Pancreas (tissue), 10 donors: ENCODE results near the gene ALK. TPM values are rescaled to one million over a fixed set of nuclear protein-coding genes. Genes with fewer than 3 reads are reported as not detected.

Source experiments
- ATAC-seq, 4 donors: fragments of 200-7000 bp; cut with Tn5 transposase; one replicate each; pipeline versions ENCODE4 v1.8.0 to v1.9.1; 2020; ENCODE audit warnings: mild to moderate bottlenecking in 4 of 4, moderate library complexity in 4 of 4
- DNase-seq, 6 donors: peaks; one replicate each; pipeline ENCODE4 v3.0.0-alpha.2; 2020
- FAIRE-seq: peaks from 2 replicates; lab custom pipeline; 2012; peaks lifted over from hg19 to GRCh38; lab: Jason Lieb, UNC
- H3K27ac ChIP-seq, 4 donors: fragments of 200-600 bp; sonication (generic); 1 replicate in 3 of 4; 2 replicates in 1 of 4; pipeline versions ENCODE4 v1.5.0 to v1.8.0; 2020
- H3K27me3 ChIP-seq, 4 donors: fragments of 200-600 bp; one replicate each; pipeline ENCODE4 v1.8.0; 2021
- H3K36me3 ChIP-seq, 3 donors: fragments of 200-600 bp; sonication (generic) in 1 of 3; one replicate each; pipeline versions ENCODE4 v1.5.0 to v1.8.0; 2020 to 2021
- H3K4me1 ChIP-seq, 3 donors: fragments of 200-600 bp; one replicate each; pipeline ENCODE4 v1.8.0; 2021
- H3K4me3 ChIP-seq, 4 donors: fragments of 200-600 bp; sonication (generic) in 2 of 4; one replicate each; pipeline versions ENCODE4 v1.5.0 to v1.8.0; 2020 to 2021
- H3K9me3 ChIP-seq, 4 donors: fragments of 200-600 bp; one replicate each; pipeline ENCODE4 v1.8.0; 2021
- CTCF ChIP-seq, 4 donors: fragments of 200-600 bp; sonication (generic) in 3 of 4; IDR thresholded peaks; one replicate each; pipeline versions ENCODE4 v1.5.0 to v1.8.0; 2021; ENCODE audit warnings: antibody characterized with exemption in 4 of 4
- WGBS, 2 donors: extraction: QIAGEN DNeasy Blood & Tissue Kit; methylation state at CpG; one replicate each; pipeline ENCODE4 v1.1.7; 2013; 5-methylcytosine and 5-hydroxymethylcytosine counted together
- intact Hi-C, 3 donors: fragments of 100-400 bp; cut with DNase I; formaldehyde crosslinking; loops; one replicate each; pipeline versions ENCODE4 v1.11.1 to v1.14.2; 2022
- polyA plus RNA-seq, 2 donors: library from polyadenylated mRNA; stranded (reverse); fragments of 200-250 nt; gene quantifications; one replicate each; pipeline ENCODE4 v1.2.3, GENCODE V29; 2013
- total RNA-seq, 6 donors: library from RNA; stranded (reverse); fragmentation: NEBNext Ultra II Directional in 4 of 6; extraction: Animal tissue kit (Norgen Biotek cat#: 25700) in 4 of 6; gene quantifications; one replicate each; pipeline versions ENCODE4 v1.2.1 to v1.2.4, GENCODE V29; 2021 to 2023
- donor health status: healthy with polysubstance abuse.
- donor health status: DM: no; HTN: no; CAD: no; lungs with moderate emphysema.
- donor health status: DM: no; HTN: no; CAD: no.
- donor health status: control.
- donor health status: control.
- donor health status: Bipolar disorder and iron deficiency.
- donor health status: DM: yes; HTN: yes; CAD: no.
- donor health status: DM: no; HTN: no; CAD: no.
- donor health status: DM: no; HTN: no; CAD: no.
- donor health status: DM: yes; HTN: yes; CAD: no.

Gene ALK
- total and polyA plus RNA-seq, 8 donors = 0.05 to 0.17 (median 0.09) TPM; not detected in 2

- H3K36me3 ChIP-seq = no peaks in the 10 kb centered on the region
- WGBS, 2 donors = 65 to 67% methylated on average over 4 of the region's 4 CpGs
- no peak overlapping the region for H3K4me3 ChIP-seq
- H3K27me3 ChIP-seq = no peaks in the 10 kb centered on the region
- H3K4me1 ChIP-seq = no peaks in the 10 kb centered on the region
- H3K9me3 ChIP-seq = no peaks in the 10 kb centered on the region
- FAIRE-seq = no peak
- no peak for ATAC-seq
- DNase-seq = no peak
- intact Hi-C loops = no loop called here
- no peak overlapping the region for H3K27ac ChIP-seq
- TF ChIP-seq CTCF (IDR thresholded peaks at IDR 0.05) = no peak
These were observed 124.9 kb downstream of the ALK start for GRCh38 chr2:29796446-29796845.

- ATAC-seq (no peak), DNase-seq (no peak), FAIRE-seq (no peak)
- Histone ChIP-seq H3K36me3 (no peaks in the 10 kb centered on the region), H3K27ac (no peak overlapping the region), H3K9me3 (no peaks in the 10 kb centered on the region), H3K4me3 (no peak overlapping the region), H3K27me3 (no peaks in the 10 kb centered on the region), H3K4me1 (no peaks in the 10 kb centered on the region)
- intact Hi-C loops = no loop called here
- 96 to 99% methylated on average over 5 of the region's 5 CpGs for WGBS, 2 donors
- no peak for TF ChIP-seq CTCF (IDR thresholded peaks at IDR 0.05)
These were observed 131.4 kb downstream of the ALK start for GRCh38 chr2:29789911-29790485.

- FAIRE-seq = no peak
- intact Hi-C loops = no loop called here
These were observed 133.6 kb downstream of the ALK start for GRCh38 chr2:29787473-29788465.

GRCh38 chr2:29786361-29786760, 135.0 kb downstream of the ALK start:
- DNase-seq = no peak
- TF ChIP-seq CTCF (IDR thresholded peaks at IDR 0.05) = no peak
- WGBS, 2 donors = 59 to 62% methylated on average over 5 of the region's 5 CpGs
- Histone ChIP-seq H3K27me3 (no peaks in the 10 kb centered on the region), H3K4me1 (no peaks in the 10 kb centered on the region), H3K27ac (no peak overlapping the region), H3K36me3 (no peaks in the 10 kb centered on the region), H3K9me3 (no peaks in the 10 kb centered on the region), H3K4me3 (no peak overlapping the region)
- FAIRE-seq = no peak
- intact Hi-C loops = no loop called here
- peak in 1 of 4 donors; percentile 51 for ATAC-seq

More at GRCh38 chr2:29787473-29788465, 133.6 kb downstream of the ALK start:
- DNase-seq (no peak), ATAC-seq (no peak)
- no peaks in the 10 kb centered on the region for H3K27me3 ChIP-seq
- WGBS, 2 donors = 82 to 86% methylated on average over 8 of the region's 8 CpGs
- H3K27ac ChIP-seq = no peak overlapping the region
- H3K9me3 ChIP-seq = no peaks in the 10 kb centered on the region
- H3K4me3 ChIP-seq = no peak overlapping the region
- H3K36me3 ChIP-seq = no peaks in the 10 kb centered on the region
- no peaks in the 10 kb centered on the region for H3K4me1 ChIP-seq
- TF ChIP-seq CTCF (IDR thresholded peaks at IDR 0.05) = no peak
